ENCODE results near the gene RESF1. TPM values are rescaled to one million over a fixed set of nuclear protein-coding genes. Genes with fewer than 3 reads are reported as not detected.
"Not testable (repeated sequence)": the region's sequence is repeated elsewhere in the genome, so short reads cannot be mapped to it uniquely, and the experiment has no call there.

Gene RESF1
- total RNA-seq, 1 experiment from 2014 or later = 91.4 TPM

GRCh38 chr12:31944299-31944698 lies 14.9 kb upstream of the RESF1 start (continued):
- TF ChIP-seq CBFB (CRISPR knock-in tag; IDR thresholded peaks at IDR 0.05; ENCODE audit: low read depth) = no peak
- TF ChIP-seq IRF2 (CRISPR knock-in tag; IDR thresholded peaks at IDR 0.05; ENCODE audit: borderline replicate concordance, low read depth) = no peak
- TF ChIP-seq ZNF671 (CRISPR knock-in tag; IDR thresholded peaks at IDR 0.05) = no peak
- TF ChIP-seq ZNF425 (CRISPR knock-in tag; conservative IDR thresholded peaks at IDR 0.05) = no peak
- TF ChIP-seq ATF6 (CRISPR knock-in tag; IDR thresholded peaks at IDR 0.05) = no peak
- no peak for TF ChIP-seq JUN (CRISPR knock-in tag; IDR thresholded peaks at IDR 0.05)

- Mint-ChIP-seq H3K27me3 (ENCODE audit: low read depth) (no peaks in the 10 kb centered on the region; the same call in 1 of the 2 replicates), H3K36me3 (peaks cover 60% of the 10 kb centered on the region), H3K4me1 (peaks cover 15% of the 10 kb centered on the region), H3K4me3 (no peak overlapping the region), H3K27ac (no peak overlapping the region), H3K9me3 (peaks cover 68% of the 10 kb centered on the region)
- ATAC-seq (no peak), DNase-seq (ENCODE audit: low spot score) (no peak)
- ChIA-PET CTCF (no interaction called here), POLR2A (no interaction called here)
- TF ChIP-seq ZNF512 (CRISPR knock-in tag; IDR thresholded peaks at IDR 0.05; ENCODE audit: borderline replicate concordance) (no peak), AFF4 (CRISPR knock-in tag; IDR thresholded peaks at IDR 0.05; ENCODE audit: borderline replicate concordance) (no peak), CBFB (CRISPR knock-in tag; IDR thresholded peaks at IDR 0.05; ENCODE audit: low read depth) (no peak), IRF1 (CRISPR knock-in tag; IDR thresholded peaks at IDR 0.05) (no peak), PREB (CRISPR knock-in tag; IDR thresholded peaks at IDR 0.05; ENCODE audit: borderline replicate concordance) (no peak), SOX15 (CRISPR knock-in tag; IDR thresholded peaks at IDR 0.05) (no peak), NR2C2 (CRISPR knock-in tag; IDR thresholded peaks at IDR 0.05) (no peak)
Measured at GRCh38 chr12:31947971-31948370, 11.2 kb upstream of the RESF1 start.

- not testable (repeated sequence) for H3K27ac Mint-ChIP-seq
Measured at GRCh38 chr12:31948697-31949359, 10.4 kb upstream of the RESF1 start.

More at GRCh38 chr12:31948697-31949359, 10.4 kb upstream of the RESF1 start:
- DNase-seq (ENCODE audit: low spot score); POLR2A ChIA-PET; ATAC-seq; CTCF ChIA-PET; H3K4me3 Mint-ChIP-seq; H3K27me3 Mint-ChIP-seq (ENCODE audit: low read depth): not testable (repeated sequence)
- Mint-ChIP-seq H3K4me1 (peaks cover 22% of the 10 kb centered on the region), H3K9me3 (peaks cover 60% of the 10 kb centered on the region), H3K36me3 (peaks cover 51% of the 10 kb centered on the region)
